Iris pigment epithelial cell (primary cell): Measurements from ENCODE around the gene PRKAR1B.
"Not testable (repeated sequence)": the region's sequence is repeated elsewhere in the genome, so short reads cannot be mapped to it uniquely, and the experiment has no call there.

Source experiments
- DNase-seq: peaks from one replicate; pipeline ENCODE4 v3.0.0-alpha.2; 2011; ENCODE audit warnings: low read depth

PRKAR1B gene

DNA sequence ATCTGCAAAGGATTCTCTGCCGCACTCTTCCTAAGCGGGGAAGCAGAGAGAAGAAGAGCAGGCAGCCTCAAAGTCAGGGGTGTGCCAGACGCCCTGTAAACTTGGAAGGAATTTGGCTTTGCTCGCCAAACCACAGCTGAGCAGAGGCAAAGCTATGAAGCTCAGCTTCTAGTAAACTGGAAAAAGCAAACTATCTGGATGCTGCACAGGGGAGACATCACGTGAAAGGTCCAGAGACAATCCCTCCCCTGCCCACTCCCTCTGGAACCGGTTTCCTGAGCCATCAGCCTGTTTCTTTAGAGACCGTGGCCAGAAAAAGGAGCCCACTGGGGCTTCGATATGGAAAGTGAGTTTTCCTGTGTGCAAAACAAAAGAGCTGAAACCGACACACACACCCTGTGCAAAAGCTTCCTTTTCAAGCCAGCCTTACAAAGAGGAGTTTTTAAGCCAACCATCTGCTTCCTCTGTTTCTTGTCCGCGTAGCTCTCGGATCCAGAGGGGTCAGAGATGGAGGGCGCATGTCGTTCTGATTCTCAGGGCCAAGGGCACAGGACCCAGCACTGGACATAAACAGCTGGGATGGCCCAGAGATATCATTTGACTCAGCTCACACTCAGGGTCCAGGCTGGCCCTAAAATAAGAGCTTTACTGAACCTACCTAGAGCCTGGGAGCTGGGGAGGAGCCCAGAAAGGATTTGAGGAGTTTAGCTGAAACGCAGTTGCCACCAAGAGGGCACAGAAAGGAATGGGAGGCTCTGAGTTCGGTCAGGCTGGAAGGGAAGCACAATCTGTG, 58.7 kb downstream of the PRKAR1B start:
- DNase-seq: peak; percentile 83

DNA sequence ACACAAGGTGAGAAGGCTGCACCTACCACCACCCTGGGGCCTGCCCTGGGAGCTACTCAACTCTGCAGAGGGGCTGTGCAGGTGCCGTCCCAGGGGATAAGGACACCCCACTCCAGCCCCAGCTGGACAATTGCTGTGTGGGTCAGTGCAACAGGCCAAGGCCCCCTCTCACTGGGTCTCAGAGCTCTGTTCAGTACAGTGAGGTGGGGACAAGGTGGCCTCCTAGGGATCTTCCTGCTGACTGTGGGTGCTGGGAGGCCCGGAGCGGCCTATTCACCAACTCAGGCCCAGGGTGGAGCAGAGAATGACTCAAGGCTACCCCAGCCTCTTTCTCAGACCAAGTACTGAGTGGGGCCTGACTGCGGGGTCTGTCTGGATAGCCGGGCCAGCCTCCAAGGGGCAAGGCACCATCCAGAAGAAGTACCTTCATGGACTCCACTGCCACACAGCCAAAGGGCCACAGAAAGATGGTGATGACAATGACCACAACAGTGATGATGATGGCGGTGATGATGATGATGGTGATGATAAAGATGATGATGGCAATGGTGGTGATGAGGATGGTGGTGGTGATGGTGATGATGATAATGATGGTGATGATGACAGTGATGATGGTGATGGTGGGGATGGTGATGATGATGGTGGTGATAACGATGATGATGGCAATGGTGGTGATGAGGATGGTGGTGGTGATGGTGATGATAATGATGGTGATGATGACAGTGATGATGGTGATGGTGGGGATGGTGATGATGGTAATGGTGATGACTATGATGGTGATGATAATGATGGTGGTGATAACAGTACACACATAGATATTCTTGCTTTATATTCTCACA, 60.4 kb downstream of the PRKAR1B start:
- no peak for DNase-seq

DNA sequence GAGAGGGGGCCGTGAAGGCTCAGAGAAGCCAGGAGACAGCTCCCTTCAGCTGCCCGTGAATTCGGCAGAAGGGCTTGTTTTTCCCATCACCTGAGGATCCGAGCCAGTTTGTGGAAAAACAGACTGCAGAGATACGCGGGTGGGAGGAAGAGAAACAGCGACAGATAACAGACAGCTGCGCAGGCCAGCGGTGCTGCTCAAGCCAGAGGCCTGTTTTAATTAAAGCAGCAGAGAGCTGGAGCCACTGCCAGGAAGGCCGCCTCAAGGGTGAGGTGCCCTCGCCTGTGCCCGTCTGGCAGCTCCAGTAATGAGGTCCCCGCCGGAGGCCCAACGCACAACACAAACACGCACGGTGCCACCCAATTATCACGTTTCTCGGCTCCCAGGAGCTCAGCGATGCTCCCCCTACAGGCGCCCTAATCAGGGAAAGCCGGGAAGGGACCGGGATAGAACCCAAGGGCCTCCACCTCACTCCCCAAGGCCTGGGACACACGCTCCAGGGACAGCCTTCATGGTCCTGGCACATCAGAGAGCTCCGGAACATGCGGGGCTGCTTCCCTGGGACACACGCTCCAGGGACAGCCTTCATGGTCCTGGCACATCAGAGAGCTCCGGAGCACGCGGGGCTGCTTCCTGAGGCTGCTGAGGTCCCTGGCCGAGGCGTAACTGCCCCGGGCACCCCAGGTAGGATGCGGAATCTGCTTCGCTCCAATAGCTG, 61.2 kb downstream of the PRKAR1B start:
- DNase-seq: peak; percentile 6

DNA sequence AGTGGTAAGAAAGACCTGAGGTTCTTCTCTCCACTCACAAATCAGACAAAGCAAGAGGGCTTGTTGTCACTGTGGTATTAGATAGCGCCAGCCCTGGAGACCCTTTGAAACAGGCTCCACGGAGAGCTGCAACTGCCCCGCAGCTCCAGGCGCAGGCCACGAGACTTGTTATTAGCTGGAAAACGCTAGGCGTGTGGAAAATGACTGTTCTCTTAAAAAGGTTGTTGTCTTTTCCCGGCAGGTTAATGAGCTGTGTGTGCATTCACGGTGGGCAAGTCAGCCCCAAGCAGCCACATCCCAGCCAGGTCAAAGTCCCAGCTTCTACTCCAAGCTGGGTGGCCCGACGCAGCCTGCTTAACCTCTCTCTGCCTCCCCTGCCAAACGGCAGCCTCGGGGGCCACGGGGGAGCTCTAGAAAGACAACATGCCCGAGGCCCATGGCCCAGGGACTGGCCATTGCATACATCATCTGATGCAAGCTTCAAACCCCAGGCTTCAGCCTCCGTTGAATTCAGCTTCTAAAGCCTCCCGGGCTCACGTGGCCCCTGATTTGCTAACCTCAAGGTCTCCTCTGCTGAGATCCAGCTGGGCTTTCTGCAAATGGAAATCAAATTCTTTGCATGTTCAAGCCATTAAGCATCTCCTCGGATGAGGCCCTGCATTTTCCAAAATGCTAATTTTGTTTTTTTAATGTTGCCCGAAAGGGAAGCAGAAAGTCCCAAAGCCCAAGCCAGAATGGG, 61.9 kb downstream of the PRKAR1B start:
- DNase-seq: peak; percentile 78

DNA sequence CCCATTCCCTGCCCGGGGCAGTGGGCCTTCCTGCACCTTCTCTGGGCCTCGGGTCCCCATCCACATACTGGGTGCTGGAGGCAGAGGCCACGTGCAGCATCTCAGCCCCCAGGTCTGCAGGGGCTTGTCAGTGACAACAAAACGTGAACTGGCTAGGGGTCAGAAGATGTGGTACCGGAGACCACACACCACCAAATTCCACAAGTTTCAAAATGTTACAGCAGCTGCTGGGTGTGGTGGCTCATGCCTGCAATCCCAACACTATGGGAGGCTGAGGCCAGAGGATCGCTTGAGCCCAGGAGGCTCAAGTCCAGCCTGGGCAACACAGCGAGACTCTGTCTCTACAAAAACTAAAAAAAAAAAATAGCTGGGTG, 62.7 kb downstream of the PRKAR1B start:
- DNase-seq: no peak

DNA sequence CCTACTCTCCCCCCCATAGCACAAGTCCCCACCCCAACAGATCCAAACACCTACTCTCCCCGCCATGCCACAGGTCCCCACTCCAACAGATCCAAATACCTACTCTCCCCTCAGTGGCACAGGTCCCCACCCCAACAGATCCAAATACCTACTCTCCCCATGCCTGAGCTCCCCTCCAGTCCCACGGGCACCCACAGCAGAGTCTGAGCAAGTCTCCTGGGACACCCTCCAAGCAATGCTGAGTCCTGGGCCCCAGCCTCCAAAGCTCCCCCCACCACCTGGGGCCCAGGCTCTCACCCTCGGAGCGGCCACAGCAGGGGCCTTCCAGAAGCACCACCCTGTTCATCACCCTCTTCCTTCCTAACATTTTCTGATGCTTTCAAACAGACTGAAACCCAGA, 64.5 kb downstream of the PRKAR1B start:
- no peak for DNase-seq

DNA sequence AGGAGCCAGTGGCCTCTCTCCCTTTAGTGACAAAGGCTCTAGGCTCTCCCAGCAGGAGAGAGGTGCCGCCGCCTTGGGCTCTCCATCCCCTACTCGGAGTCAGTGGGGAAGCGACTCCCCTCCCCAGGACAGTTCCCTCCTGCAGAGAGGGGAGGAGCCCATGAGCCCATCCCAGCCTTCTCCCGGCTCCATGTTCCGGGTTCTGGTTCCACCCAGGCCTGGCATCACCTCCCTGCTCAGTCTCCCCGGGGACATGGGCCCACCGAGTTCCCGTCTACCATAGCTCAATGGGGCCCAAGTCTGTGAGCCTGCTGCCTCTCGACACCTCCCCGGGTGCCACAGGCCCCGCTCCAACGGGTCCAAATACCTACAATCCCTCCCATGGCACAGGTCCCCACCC, 67.1 kb downstream of the PRKAR1B start:
- DNase-seq: no peak

DNA sequence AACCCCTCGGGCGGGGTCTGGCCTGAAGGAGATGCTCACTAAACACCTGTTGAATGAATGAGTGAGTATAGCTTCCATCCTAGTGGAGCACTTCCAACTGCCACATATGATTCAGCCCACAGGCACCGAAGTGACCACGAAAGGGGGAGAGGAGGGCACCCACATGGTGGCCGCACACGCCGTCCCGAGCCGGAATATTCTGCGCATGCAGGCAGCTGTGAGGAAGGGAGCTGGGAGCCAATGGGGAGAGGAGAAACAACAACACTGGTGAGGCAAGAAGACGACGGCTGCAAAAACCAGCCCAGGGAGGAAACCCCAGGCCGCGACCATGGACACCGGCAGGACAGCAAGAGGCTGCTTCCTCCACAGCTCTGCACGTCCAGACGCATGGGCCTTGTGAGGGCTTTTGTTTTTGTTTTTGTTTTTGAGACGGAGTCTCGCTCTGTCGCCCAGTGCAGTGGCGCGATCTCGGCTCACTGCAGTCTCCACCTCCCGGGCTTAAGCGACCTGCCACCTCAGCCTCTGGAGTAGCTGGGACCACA, 67.7 kb downstream of the PRKAR1B start:
- no peak for DNase-seq

DNA sequence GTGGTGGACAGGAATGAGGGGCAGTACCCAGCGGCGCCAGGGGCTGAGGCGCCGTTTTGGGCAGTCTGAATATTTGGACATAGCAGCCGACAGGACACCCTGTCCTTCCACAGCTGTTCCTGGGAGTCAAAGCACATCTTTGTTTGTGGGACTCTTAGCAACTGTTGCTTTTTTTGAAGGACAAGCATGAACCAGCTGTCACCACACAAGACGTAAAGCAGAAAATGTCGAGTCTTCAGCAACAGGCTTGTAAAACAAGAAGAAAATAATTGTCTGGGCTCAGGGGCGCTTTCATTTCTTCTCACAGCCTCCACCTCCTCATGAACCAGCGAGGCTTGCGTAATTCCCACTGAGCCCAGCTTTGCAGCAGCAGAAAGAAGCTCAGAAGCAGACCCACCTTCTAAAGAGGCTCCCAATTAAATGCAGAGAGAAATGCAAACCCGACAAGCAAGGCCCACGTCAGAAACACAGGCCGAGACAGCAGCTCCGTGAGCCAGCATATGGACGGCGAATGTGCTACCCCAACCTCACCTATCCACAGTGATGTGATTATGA, 69.4 kb downstream of the PRKAR1B start:
- peak; percentile 27 for DNase-seq

DNA sequence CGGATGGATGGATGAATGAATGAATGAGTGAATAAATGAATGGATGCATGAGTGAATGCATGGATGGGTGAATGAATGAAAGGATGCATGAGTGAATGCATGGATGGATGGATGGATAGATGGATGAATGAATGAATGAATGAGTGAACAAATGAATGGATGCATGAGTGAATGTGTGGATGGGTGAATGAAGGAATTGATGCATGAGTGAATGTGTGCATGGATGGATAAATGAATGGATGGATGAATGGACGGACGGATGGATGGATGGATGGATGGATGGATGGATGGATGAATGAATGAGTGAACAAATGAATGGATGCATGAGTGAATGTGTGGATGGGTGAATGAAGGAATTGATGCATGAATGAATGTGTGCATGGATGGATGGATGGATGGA, 70.1 kb downstream of the PRKAR1B start:
- not testable (repeated sequence) for DNase-seq

DNA sequence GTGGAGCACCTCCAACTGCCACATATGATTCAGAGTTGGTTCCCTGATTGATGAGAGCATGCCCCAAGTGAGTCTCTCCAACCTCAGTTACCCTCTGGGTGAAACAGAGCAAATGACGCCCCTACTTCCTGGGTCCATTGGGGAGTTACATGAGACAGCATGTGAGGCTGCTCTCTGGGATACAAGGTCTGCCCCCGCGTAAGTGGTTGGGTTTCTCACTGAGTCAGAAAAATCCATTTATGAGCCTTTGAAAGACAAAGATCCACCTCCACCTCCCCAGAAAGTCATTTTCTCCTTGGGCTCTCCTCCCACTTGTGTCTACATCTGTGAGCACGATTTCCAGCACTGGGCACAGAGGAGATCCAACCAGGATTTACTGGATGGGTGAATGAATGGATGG, 71.3 kb downstream of the PRKAR1B start:
- no peak for DNase-seq

DNA sequence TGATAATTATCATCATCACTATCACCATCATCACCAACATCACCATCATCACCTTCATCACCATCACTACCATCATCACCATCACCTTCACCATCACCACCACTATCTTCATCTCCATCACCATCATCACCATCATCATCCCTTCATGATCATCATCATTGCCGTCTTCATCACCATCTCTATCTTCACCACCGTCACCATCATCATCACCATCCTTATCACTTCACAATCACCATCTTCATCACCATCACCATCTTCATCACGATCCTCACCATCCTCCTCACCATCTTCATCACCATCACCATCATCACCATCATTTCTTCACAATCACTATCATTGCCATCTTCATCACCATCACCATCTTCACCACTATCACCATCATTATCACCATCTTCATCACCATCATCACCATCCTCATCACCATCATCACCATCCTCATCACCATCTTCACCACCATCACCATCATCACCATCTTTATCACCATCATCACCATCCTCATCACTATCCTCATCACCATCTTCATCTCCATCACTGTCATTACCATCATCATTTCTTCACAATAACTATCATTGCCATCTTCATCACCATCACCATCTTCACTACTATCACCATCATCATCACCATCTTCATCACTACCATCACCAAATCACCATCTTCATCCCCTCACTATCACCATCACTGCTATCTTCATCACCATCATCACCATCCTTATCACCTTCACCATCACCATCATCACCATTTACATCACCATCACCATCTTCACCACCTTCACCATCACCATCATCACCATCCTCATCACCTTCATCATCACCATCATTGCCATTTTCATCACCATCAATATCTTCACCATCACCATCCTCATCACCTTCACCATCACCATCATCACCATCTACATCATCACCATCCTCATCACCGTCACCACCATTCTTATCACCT, 73.0 kb downstream of the PRKAR1B start:
- no peak for DNase-seq

DNA sequence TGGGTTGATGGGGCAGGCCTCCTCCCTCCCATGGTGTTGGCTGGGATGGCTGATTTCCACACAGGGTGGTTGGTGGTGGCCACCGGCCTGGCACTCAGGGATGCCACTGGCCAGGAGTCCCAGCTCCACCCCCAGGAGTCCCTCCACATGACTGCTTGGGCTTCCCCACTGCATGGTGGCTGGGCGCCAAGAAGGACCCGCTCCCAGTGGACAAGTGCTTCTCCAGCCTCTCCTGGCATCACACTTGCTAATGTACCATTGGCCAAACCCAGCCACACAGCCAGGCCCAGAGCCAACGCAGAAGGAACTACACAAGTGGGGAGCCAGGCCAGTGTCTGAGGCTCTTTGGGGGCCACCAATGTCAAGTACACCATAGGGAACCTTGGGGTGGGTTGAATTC, 74.2 kb downstream of the PRKAR1B start:
- no peak for DNase-seq

DNA sequence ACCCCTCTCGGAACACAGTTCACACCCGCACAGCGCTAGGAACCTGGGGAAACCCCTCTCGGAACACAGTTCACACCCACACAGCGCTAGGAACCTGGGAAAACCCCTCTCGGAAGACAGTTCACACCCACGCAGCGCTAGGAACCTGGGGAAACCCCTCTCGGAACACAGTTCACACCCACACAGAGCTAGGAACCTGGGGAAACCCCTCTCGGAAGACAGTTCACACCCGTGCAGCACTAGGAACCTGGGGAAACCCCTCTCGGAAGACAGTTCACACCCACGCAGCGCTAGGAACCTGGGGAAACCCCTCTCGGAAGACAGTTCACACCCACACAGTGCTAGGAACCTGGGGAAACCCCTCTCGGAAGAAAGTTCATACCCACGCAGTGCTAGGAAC, 74.9 kb downstream of the PRKAR1B start:
- not testable (repeated sequence) for DNase-seq

DNA sequence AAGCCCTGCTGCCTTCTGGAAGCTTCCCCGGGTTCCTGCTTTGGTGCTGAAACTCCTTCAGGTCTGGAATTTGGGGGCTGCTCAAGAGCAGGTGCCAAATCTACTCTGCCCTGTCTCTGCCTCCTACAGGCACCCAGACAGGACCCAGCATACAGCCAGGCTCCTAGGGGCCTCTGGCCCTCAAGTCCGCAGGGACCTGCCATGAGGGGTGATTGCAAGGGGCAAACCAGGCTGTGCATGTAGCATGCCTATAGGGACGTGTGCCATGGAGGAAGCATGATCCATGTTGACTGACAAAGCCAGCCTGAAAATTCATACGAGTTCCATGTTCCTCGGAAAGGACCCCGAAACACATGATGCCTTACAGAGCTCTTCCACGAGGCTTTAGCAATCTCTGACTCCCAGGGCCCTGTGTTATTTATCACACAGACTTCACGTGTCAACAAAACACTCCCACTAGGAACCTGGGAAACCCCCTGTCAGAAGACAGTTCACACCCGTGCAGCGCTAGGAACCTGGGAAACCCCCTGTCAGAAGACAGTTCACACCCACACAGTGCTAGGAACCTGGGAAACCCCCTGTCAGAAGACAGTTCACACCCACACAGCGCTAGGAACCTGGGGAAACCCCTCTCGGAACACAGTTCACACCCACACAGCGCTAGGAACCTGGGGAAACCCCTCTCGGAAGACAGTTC, 75.9 kb downstream of the PRKAR1B start:
- DNase-seq: no peak

DNA sequence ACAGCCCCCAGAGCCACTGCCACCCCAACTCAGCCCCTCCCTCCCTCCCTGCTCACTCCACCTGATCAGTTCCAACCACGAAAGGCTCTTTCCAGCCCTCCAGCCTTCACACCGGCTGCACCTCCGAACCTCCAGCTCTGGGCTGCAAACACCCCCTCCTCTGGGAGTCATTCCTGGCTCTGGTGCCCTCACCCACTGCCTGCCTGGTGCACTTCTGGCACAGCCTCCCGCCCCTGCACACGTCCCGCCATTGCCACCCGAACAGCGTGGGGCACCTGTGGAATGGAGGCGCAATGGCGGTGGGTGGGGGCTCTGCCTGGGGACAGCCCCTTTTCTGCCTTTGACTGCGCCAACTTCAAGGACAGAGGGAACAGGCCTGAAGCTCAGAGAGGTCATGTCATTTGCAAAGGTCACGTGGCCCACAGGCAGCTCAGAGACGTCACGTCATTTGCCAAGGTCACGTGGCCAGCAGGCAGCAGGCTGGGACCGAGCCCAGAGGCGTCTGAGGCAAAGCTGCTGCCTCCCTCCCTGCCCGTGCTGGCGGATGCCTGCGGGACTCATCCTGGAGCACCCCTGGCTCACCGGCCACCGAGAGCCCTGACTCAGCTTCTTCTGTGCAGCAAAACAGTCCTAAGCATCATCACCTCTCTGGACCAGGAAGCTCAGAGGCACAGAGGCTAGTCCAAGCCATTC, 76.6 kb downstream of the PRKAR1B start:
- no peak for DNase-seq

DNA sequence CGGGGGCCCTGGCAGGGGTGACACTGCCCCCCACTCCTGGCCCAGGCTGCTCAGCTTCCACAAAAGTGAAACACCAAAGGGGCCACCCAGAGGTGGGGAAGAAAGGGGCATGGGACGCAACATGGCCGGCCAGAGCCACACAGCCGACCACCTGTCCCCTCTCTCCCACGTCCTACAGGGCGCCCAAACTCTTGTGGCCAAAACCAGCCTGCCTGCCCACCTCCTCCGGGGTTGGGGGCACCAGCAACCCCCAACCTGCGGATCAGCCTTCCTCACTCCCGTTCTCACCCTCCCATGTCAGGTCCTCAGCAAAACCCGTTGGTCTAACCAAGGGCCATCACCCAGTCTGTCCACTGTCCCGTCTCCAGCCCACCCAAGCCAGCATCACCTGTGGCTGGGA, 80.1 kb downstream of the PRKAR1B start:
- DNase-seq: no peak

DNA sequence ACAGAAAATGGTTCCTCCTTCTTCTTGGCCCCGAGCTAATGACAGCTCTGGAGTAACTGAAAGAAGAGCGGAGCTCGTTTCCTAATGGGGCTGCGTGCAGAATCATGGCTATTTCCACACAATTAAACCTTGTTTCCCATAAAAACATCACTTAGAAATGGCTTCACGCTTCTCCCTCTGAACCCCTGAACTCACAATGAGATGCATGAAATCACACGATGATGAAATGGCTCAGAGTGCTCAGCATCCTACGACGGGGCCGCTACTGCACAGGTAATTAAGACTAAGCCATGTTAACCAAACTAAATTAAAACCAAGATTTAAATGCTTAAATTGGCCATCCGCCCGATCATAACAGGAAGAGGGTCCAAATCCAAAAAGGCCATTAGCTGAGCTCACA, 80.6 kb downstream of the PRKAR1B start:
- DNase-seq: no peak

DNA sequence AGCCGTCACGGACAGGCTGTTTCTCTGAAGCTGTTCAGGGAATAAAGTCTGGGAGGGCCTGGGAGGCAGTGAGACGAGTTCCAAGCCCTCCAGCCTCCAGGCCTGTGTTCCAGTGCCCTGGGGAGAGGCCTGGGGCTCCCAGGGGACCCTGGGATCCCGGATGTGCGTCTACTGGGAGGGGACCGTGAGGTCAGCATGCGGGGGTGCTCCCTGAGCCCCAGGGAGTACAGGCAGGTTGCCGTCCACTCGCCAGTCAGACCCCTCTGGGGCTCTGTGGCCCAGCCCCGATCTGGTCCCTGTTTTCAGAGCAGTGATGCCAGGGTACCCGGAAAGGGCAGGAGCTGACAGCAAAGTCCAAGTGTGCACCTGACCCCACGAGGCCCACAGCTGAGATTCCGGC, 81.5 kb downstream of the PRKAR1B start:
- DNase-seq: no peak
